Endodermal cell (in vitro differentiated cells): ENCODE results near the gene FCHO1. TPM values are rescaled to one million over a fixed set of nuclear protein-coding genes. Genes with fewer than 3 reads are reported as not detected.

Source experiments
- DNase-seq: peaks from one replicate; pipeline ENCODE4 v3.0.0-alpha.2; 2017
- H3K27ac ChIP-seq: 2 replicates; pipeline ENCODE4 v1.5.1; 2013; ENCODE audit warnings: mild to moderate bottlenecking, low read depth, low read length, moderate library complexity
- H3K27me3 ChIP-seq: 2 replicates; pipeline ENCODE4 v1.6.1; 2013; ENCODE audit warnings: mild to moderate bottlenecking, low read length, moderate library complexity; ENCODE audit not compliant: insufficient read depth, control insufficient read depth, poor library complexity, severe bottlenecking
- H3K36me3 ChIP-seq: 2 replicates; pipeline ENCODE4 v1.7.0; 2013; ENCODE audit warnings: mild to moderate bottlenecking, low read length, moderate library complexity; ENCODE audit not compliant: control insufficient read depth, insufficient read depth
- H3K4me1 ChIP-seq: one replicate; pipeline ENCODE4 v1.7.0; 2013; ENCODE audit warnings: low read length; ENCODE audit not compliant: control insufficient read depth, insufficient read depth
- H3K4me3 ChIP-seq: 2 replicates; pipeline ENCODE4 v1.5.1; 2013; ENCODE audit warnings: mild to moderate bottlenecking, low read length, moderate library complexity
- H3K9ac ChIP-seq: 2 replicates; pipeline ENCODE4 v1.6.1; 2013; ENCODE audit warnings: mild to moderate bottlenecking, low read length, moderate library complexity; ENCODE audit not compliant: poor library complexity, severe bottlenecking; ENCODE audit errors: extremely low read depth
- H3K9me3 ChIP-seq: 2 replicates; pipeline ENCODE4 v1.6.1; 2013; ENCODE audit warnings: mild to moderate bottlenecking, low read length, moderate library complexity; ENCODE audit not compliant: control insufficient read depth
- H3K27ac Mint-ChIP-seq: 2 replicates; pipeline ENCODE4 v1.8.0; 2020; ENCODE audit warnings: mixed read lengths
- H3K27me3 Mint-ChIP-seq: 2 replicates; pipeline ENCODE4 v1.8.0; 2021; ENCODE audit warnings: mild to moderate bottlenecking, mixed read lengths; ENCODE audit not compliant: insufficient read depth
- H3K36me3 Mint-ChIP-seq: 2 replicates; pipeline ENCODE4 v1.8.0; 2020; ENCODE audit warnings: low read depth, mixed read lengths
- H3K4me1 Mint-ChIP-seq: 2 replicates; pipeline ENCODE4 v1.8.0; 2020; ENCODE audit warnings: mixed read lengths
- H3K4me3 Mint-ChIP-seq: 2 replicates; pipeline ENCODE4 v1.8.0; 2020; ENCODE audit warnings: mild to moderate bottlenecking, moderate library complexity, mixed read lengths
- H3K9me3 Mint-ChIP-seq: 2 replicates; pipeline ENCODE4 v1.8.0; 2020; ENCODE audit warnings: mild to moderate bottlenecking, mixed read lengths
- WGBS, 2 experiments: methylation state at CpG; one replicate each; pipeline versions ENCODE4 v1.1.5 to v1.1.7; 2013; ENCODE audit warnings: missing lambda C conversion rate in 2 of 2, mixed read lengths in 1 of 2; ENCODE audit not compliant: insufficient coverage in 1 of 2, insufficient read length in 1 of 2; 5-methylcytosine and 5-hydroxymethylcytosine counted together
- total RNA-seq, 2 donors: library from RNA; stranded (reverse); fragmentation: NEBNext Ultra II Directional in 1 of 2; extraction: Animal tissue kit (Norgen Biotek cat#: 25700) in 1 of 2; gene quantifications; 2 replicates in 1 of 2; 3 replicates in 1 of 2; pipeline ENCODE4 v1.2.1, GENCODE V29; 2021
- TF ChIP-seq, protein P1 (sequence below): fragments of 200-600 bp; sonication (generic); conservative IDR thresholded peaks from 2 replicates; pipeline ENCODE4 v1.5.0; 2021; ENCODE audit warnings: antibody characterized with exemption, mild to moderate bottlenecking

The FCHO1 gene
- total RNA-seq, 2 donors from 2014 or later: 8.5 to 10.2 TPM

DNA sequence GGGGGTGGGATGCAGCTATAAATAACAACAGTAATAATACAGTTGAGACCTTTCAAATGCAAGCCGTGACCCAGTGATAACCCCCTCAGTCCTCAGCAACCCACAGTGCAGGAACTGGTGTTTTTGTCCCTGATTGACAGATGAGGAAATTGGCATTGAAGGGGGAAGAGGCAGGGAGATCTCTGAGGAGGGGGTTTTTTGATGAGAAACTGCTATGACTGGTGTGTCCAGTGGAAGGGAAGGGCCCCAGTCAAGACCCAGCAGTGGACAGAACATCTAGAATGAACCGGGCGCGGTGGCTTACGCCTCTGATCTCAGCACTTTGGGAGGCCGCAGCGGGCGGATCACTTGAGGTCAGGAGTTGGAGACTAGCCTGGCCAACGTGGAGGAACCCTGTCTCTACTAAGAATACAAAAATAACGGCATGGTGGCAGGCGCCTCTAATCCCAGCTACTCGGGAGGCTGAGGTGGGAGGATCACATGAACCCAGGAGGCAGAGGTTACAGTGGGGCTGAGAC, 30.1 kb upstream of the FCHO1 start:
- H3K36me3 Mint-ChIP-seq: peaks cover 39% of the 10 kb centered on the region
- H3K36me3 ChIP-seq: peaks cover 29% of the 10 kb centered on the region
- TF ChIP-seq, protein P1, sequence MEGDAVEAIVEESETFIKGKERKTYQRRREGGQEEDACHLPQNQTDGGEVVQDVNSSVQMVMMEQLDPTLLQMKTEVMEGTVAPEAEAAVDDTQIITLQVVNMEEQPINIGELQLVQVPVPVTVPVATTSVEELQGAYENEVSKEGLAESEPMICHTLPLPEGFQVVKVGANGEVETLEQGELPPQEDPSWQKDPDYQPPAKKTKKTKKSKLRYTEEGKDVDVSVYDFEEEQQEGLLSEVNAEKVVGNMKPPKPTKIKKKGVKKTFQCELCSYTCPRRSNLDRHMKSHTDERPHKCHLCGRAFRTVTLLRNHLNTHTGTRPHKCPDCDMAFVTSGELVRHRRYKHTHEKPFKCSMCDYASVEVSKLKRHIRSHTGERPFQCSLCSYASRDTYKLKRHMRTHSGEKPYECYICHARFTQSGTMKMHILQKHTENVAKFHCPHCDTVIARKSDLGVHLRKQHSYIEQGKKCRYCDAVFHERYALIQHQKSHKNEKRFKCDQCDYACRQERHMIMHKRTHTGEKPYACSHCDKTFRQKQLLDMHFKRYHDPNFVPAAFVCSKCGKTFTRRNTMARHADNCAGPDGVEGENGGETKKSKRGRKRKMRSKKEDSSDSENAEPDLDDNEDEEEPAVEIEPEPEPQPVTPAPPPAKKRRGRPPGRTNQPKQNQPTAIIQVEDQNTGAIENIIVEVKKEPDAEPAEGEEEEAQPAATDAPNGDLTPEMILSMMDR: no peak
- no peak for DNase-seq
- H3K4me3 ChIP-seq: peak overlapping the region; percentile 95
- 93 to 96% methylated on average over 11 to 12 of the region's 12 CpGs for whole genome bisulfite sequencing, 2 experiments
- no peaks in the 10 kb centered on the region for H3K27me3 Mint-ChIP-seq
- H3K9ac ChIP-seq: no peak overlapping the region
- peak overlapping the region; percentile 73 for H3K4me3 Mint-ChIP-seq
- H3K4me1 ChIP-seq: no peaks in the 10 kb centered on the region
- H3K27me3 ChIP-seq: no peaks in the 10 kb centered on the region
- H3K4me1 Mint-ChIP-seq: peaks cover 12% of the 10 kb centered on the region
- no peaks in the 10 kb centered on the region for H3K9me3 ChIP-seq
- no peak overlapping the region for H3K27ac ChIP-seq
- no peaks in the 10 kb centered on the region for H3K9me3 Mint-ChIP-seq
- no peak overlapping the region for H3K27ac Mint-ChIP-seq

DNA sequence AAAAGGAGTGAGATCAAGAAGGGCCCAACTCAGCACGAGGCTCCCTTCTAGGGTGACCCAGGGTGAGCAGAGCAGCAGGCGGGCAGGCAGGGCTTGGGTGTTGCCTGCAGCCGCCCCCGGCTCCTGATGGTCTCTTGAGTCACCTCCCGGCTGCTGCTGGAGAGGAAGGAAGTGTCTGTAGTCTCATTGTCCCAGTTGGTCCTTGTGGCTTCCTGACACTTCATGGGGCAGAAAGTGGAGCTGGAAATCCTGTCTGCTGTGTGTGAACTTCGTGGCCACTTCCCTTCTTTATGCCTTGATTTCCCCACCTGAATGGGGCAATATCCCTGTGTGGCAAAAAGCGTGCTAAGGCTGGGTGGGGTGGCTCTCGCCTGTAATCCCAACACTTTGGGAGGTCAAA, 29.5 kb upstream of the FCHO1 start:
- DNase-seq: no peak
- H3K36me3 ChIP-seq: peaks cover 32% of the 10 kb centered on the region
- Mint-ChIP-seq H3K4me3 (peak overlapping the region; percentile 73), H3K27ac (no peak overlapping the region), H3K27me3 (no peaks in the 10 kb centered on the region), H3K4me1 (peaks cover 12% of the 10 kb centered on the region), H3K9me3 (no peaks in the 10 kb centered on the region), H3K36me3 (peaks cover 39% of the 10 kb centered on the region)
- 94 to 97% methylated on average over 8 of the region's 8 CpGs for WGBS, 2 experiments
- TF ChIP-seq, protein P1: no peak
- H3K27me3 ChIP-seq: no peaks in the 10 kb centered on the region
- H3K9me3 ChIP-seq: no peaks in the 10 kb centered on the region
- H3K4me1 ChIP-seq: no peaks in the 10 kb centered on the region
- no peak overlapping the region for H3K27ac ChIP-seq
- H3K4me3 ChIP-seq: no peak overlapping the region
- no peak overlapping the region for H3K9ac ChIP-seq

DNA sequence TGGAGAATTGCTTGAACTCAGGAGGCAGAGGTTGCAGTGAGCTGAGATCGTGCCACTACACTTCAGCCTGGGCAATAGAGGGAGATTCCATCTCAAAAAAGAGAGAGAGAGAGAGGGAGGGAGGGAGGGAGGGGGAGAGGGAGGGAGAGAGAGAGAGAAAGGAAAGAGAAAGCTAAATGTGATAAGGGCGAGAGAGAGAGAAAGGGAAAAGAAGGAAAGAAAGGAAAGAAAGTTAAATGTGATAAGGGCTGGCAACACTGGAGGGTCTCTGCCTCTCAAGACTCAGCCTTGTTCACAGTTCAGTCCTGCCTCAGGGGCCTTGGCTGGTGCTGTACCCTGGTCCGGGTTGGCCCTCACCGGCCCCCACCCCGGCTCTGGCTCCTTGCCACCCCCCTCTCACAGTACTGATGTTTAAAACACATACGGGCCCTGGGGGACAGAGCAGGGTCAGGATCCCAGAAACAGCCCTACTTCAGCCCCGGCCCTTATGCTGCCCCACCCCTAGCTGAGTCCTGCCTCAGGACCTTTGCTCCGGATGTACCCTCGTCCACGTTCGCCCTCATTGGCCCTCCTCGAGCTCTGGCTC, 28.5 kb upstream of the FCHO1 start:
- no peak overlapping the region for H3K27ac Mint-ChIP-seq
- H3K36me3 Mint-ChIP-seq: peaks cover 40% of the 10 kb centered on the region
- H3K9me3 Mint-ChIP-seq: no peaks in the 10 kb centered on the region
- no peak for DNase-seq
- H3K4me1 Mint-ChIP-seq: peaks cover 12% of the 10 kb centered on the region
- H3K36me3 ChIP-seq: peaks cover 35% of the 10 kb centered on the region
- no peaks in the 10 kb centered on the region for H3K27me3 ChIP-seq
- no peaks in the 10 kb centered on the region for H3K9me3 ChIP-seq
- no peak overlapping the region for H3K4me3 Mint-ChIP-seq
- H3K27me3 Mint-ChIP-seq: no peaks in the 10 kb centered on the region
- no peaks in the 10 kb centered on the region for H3K4me1 ChIP-seq
- no peak overlapping the region for H3K27ac ChIP-seq
- no peak overlapping the region for H3K4me3 ChIP-seq
- H3K9ac ChIP-seq: no peak overlapping the region
- WGBS, 2 experiments: 84 to 96% methylated on average over 4 to 12 of the region's 12 CpGs
- TF ChIP-seq, protein P1: no peak
